ENCODE data around the gene NT5E. TPM values are rescaled to one million over a fixed set of nuclear protein-coding genes. Genes with fewer than 3 reads are reported as not detected.

Gene NT5E
- total RNA-seq, 1 experiment from 2014 or later: 0.18 TPM

- no peak overlapping the region for H3K27ac ChIP-seq
- H3K4me3 ChIP-seq: no peak overlapping the region
- no peaks in the 10 kb centered on the region for H3K36me3 ChIP-seq
- DNase-seq: no peak
- no peaks in the 10 kb centered on the region for H3K9me3 ChIP-seq (replicated peaks)
- H3K27me3 ChIP-seq: no peaks in the 10 kb centered on the region
- H3K4me1 ChIP-seq: 0 out of 2 replicates have a peak, but pooled peaks cover 3% of the 10 kb centered on the region
Measured at GRCh38 chr6:85460921-85461797, 11.3 kb downstream of the NT5E start.

- no peak for DNase-seq
- no peaks in the 10 kb centered on the region for H3K27me3 ChIP-seq
- no peaks in the 10 kb centered on the region for H3K9me3 ChIP-seq (replicated peaks)
- H3K27ac ChIP-seq: no peak overlapping the region
- no peak overlapping the region for H3K4me3 ChIP-seq
- 0 out of 2 replicates have a peak, but pooled peaks cover 3% of the 10 kb centered on the region for H3K4me1 ChIP-seq
- no peaks in the 10 kb centered on the region for H3K36me3 ChIP-seq
Measured at GRCh38 chr6:85461798-85462170, 11.9 kb downstream of the NT5E start.

DNA sequence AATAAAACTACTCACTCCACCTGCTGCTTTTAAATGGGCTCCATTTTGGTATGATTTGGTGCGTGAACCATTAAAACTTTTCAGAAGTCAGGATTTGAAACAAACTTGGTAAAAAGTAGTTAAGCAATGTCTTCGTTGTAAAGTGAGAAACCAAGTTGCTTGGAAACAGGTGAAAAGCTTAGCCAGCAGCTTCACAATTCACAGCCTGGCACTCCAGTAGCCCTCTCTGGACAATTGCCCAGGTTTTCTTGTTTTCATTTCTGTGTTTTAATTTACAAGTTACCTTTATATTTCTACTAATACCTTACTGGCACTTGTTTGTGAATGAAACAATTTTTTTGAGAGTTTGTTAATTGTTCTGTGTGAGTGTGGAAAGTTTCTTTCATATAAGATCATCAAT lies 12.8 kb downstream of the NT5E start:
- DNase-seq: no peak
- H3K27ac ChIP-seq: no peak overlapping the region
- H3K9me3 ChIP-seq (replicated peaks): no peaks in the 10 kb centered on the region
- H3K4me1 ChIP-seq: 0 out of 2 replicates have a peak, but pooled peaks cover 3% of the 10 kb centered on the region
- H3K4me3 ChIP-seq: no peak overlapping the region
- no peaks in the 10 kb centered on the region for H3K36me3 ChIP-seq
- H3K27me3 ChIP-seq: no peaks in the 10 kb centered on the region

DNA sequence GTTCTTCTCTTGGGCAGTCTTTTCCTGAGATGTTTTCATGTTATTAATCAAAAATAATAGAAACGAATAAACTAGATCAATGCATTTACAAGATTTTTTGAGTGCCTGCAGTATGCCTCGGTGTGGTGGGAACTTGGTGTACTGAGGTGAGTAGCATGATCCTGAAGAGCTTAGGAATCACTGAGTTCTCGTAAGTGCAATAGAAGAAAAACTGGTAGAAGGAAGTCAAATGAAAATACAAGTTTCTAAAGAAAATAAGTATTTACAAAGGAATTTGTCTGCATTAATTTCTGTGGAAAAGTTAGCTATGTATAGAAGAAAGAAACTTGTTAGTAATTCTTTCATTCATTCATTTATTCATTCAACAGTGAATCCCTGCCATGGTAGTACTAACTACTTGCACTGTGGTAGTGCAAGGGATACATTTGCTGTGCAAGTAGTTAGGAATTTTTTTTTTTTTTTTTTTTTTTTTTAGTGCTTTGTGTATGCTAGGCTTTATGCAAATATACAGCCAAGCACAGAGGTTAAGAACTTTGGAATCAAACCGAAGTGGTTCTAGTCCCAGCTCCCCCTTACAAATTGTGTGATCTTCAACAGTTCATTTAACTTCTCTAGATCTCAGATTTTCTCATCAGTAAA lies 13.9 kb downstream of the NT5E start:
- H3K27me3 ChIP-seq: no peaks in the 10 kb centered on the region
- no peak overlapping the region for H3K4me3 ChIP-seq
- peaks cover 7% of the 10 kb centered on the region for H3K4me1 ChIP-seq
- no peaks in the 10 kb centered on the region for H3K36me3 ChIP-seq
- H3K9me3 ChIP-seq (replicated peaks): no peaks in the 10 kb centered on the region
- DNase-seq: no peak
- no peak overlapping the region for H3K27ac ChIP-seq

- no peak overlapping the region for H3K4me3 ChIP-seq
- H3K4me1 ChIP-seq: peaks cover 12% of the 10 kb centered on the region
- H3K27me3 ChIP-seq: no peaks in the 10 kb centered on the region
- H3K9me3 ChIP-seq (replicated peaks): no peaks in the 10 kb centered on the region
- H3K27ac ChIP-seq: peak overlapping the region; percentile 42; the same call in 1 of the 2 replicates
- DNase-seq: no peak
- H3K36me3 ChIP-seq: no peaks in the 10 kb centered on the region
Measured at GRCh38 chr6:85464260-85464644, 14.4 kb downstream of the NT5E start.

- Histone ChIP-seq H3K36me3 (no peaks in the 10 kb centered on the region), H3K27ac (peak overlapping the region; percentile 42; the same call in 1 of the 2 replicates), H3K4me3 (no peak overlapping the region), H3K27me3 (no peaks in the 10 kb centered on the region), H3K4me1 (peaks cover 12% of the 10 kb centered on the region), H3K9me3 (replicated peaks) (no peaks in the 10 kb centered on the region)
- no peak for DNase-seq
Measured at GRCh38 chr6:85464722-85465150, 14.9 kb downstream of the NT5E start.

DNA sequence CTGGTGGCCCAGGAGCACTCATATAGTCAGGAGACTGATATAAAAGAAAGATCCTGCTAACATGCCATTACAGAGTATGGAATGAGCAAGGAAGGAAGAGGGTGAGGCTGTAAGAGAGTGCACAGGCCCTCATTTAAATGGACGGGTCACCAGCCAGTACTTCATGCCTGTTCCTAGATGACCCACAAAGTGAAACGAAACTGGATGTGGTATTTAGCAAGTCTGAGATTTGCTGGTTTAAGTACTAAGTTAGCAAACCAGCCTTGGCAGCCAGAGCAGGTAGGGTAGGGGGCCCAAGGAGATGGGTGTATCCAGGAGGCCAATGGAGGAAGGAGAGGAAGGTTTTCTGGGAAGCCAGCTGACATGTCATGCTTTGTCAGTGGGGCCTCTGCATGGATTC lies 15.9 kb downstream of the NT5E start:
- DNase-seq: no peak
- H3K36me3 ChIP-seq: no peaks in the 10 kb centered on the region
- no peaks in the 10 kb centered on the region for H3K9me3 ChIP-seq (replicated peaks)
- no peak overlapping the region for H3K4me3 ChIP-seq
- H3K4me1 ChIP-seq: peaks cover 12% of the 10 kb centered on the region
- no peak overlapping the region for H3K27ac ChIP-seq
- H3K27me3 ChIP-seq: no peaks in the 10 kb centered on the region

GRCh38 chr6:85468326-85468725 lies 18.4 kb downstream of the NT5E start:
- Histone ChIP-seq H3K9me3 (replicated peaks) (no peaks in the 10 kb centered on the region), H3K4me1 (peaks cover 12% of the 10 kb centered on the region)
- no peak for DNase-seq

DNA sequence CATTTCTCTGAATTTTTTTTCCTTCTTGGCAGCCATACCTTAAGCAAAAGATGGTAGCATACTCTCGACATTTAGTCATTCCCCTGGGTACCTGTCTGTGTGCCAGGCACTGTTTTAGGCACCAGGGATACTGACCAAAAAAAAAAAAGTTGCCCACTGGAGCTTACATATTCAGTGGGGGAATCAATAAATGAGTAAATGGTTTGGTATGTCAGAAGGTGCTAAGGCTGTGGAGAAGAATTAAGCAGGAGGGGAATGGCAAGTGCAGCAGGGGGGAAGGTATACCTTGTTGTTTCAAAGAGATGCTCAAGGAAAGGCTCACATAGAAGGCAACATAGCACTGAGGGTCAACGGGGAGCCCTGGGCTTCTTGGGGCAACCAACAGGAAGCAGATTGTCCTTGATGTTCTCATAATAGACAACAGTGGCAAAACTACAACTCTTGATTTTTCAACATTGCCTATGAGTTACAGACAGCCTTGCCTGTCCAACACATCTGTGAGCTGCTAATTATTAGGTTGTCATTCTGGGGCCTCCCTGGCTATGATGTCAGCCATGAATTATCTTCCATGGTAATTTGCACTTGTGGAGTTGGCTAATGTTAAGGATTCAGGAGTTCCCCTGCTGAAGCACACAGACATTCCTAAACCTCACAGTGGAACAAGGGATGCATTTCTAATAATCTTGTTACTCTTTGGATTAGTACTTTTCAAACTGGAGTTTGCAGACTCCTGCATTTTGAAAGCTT lies 19.6 kb downstream of the NT5E start:
- Histone ChIP-seq H3K4me3 (no peak overlapping the region), H3K27ac (peak overlapping the region; percentile 55), H3K4me1 (peaks cover 12% of the 10 kb centered on the region), H3K27me3 (no peaks in the 10 kb centered on the region), H3K36me3 (no peaks in the 10 kb centered on the region), H3K9me3 (replicated peaks) (no peaks in the 10 kb centered on the region)
- no peak for DNase-seq

More at GRCh38 chr6:85468326-85468725, 18.4 kb downstream of the NT5E start:
- no peaks in the 10 kb centered on the region for H3K27me3 ChIP-seq
- H3K36me3 ChIP-seq: no peaks in the 10 kb centered on the region
- H3K27ac ChIP-seq: no peak overlapping the region
- no peak overlapping the region for H3K4me3 ChIP-seq

DNA sequence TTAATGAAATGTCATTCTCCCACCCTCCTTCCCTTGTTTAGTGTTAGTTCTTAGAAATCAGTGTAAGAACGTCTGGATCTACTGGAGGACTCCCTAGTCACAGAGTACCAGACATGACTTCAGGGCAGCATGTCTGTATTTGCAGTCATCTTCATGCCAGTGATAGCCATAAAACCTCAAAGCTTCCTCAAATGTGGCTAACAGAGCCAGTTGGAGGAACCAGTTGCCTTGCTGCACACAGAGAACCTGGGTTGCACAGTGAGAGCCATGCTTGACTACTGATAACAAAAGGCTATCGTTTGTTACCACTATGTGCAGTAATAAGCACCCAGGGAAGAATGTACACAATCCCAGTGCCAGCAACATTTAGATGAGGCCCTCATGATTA lies 20.1 kb downstream of the NT5E start:
- no peak for DNase-seq
- H3K4me3 ChIP-seq: no peak overlapping the region
- no peaks in the 10 kb centered on the region for H3K36me3 ChIP-seq
- peak overlapping the region; percentile 55 for H3K27ac ChIP-seq
- H3K27me3 ChIP-seq: no peaks in the 10 kb centered on the region
- peaks cover 9% of the 10 kb centered on the region for H3K4me1 ChIP-seq
- no peaks in the 10 kb centered on the region for H3K9me3 ChIP-seq (replicated peaks)

DNA sequence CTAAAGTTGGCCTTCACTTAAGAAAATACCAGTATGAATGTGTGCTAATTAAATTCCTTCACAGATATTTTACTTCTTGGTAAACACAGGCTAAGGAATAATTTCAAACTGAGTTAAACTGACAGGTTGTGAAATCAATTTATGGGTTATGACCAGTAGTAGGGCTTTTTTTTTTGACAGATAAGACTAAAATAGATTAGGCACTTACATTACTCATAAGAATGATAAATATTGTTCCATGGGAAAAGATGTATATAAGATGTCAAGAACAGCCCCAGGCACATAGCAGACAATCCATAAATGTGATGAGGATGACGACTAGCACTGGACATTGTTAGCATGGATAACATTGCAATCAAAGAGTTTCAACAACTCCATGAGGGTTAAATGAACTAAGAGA lies 22.9 kb downstream of the NT5E start:
- DNase-seq: no peak
- no peak overlapping the region for H3K4me3 ChIP-seq
- H3K9me3 ChIP-seq (replicated peaks): no peaks in the 10 kb centered on the region
- no peaks in the 10 kb centered on the region for H3K36me3 ChIP-seq
- H3K4me1 ChIP-seq: peaks cover 9% of the 10 kb centered on the region
- no peaks in the 10 kb centered on the region for H3K27me3 ChIP-seq
- no peak overlapping the region for H3K27ac ChIP-seq

GRCh38 chr6:85473748-85474147 lies 23.9 kb downstream of the NT5E start:
- no peaks in the 10 kb centered on the region for H3K36me3 ChIP-seq
- H3K9me3 ChIP-seq (replicated peaks): no peaks in the 10 kb centered on the region
- no peak for DNase-seq
- no peak overlapping the region for H3K27ac ChIP-seq
- no peaks in the 10 kb centered on the region for H3K27me3 ChIP-seq
- H3K4me3 ChIP-seq: no peak overlapping the region
- H3K4me1 ChIP-seq: peaks cover 5% of the 10 kb centered on the region

DNA sequence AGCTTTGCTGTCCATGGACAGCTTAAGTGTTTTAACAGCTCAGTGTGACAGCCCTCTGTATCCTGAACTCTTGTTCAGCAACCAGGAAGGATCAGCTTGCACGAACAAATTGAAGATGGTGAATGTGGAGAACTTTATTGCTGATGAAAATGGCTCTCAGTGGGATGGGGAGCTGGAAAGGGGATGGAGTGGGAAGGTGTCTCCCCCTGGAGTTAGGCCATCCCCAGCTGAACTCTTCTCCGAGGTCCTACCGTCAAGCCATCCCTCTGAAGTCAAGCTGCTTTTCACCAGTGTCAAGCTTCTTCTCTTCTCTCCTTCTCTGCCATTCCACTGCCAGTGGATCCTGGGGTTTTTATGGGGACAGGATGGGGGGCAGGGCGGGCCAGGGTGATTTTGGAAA lies 26.6 kb downstream of the NT5E start:
- H3K36me3 ChIP-seq: no peaks in the 10 kb centered on the region

DNA sequence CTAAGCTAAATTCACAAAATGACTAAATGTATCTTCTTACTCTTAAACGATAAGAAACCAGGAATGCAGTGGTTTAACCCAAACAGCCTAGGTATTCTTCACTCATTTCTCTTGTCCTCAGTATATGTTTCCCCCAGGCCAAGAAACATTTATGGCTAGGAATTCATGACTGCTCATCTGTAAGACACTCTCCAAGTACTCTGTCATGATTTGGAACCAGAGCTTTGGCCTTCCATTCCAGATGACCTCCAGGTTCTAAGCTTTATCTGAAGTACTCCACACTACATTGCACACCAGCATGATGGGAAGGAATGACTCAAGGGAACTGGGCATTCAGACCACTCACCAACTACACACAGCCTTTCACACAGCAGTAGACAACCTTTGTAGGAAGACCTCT lies 29.3 kb downstream of the NT5E start:
- Histone ChIP-seq H3K27ac (no peak overlapping the region), H3K4me3 (no peak overlapping the region), H3K36me3 (no peaks in the 10 kb centered on the region), H3K9me3 (replicated peaks) (no peaks in the 10 kb centered on the region), H3K4me1 (no peaks in the 10 kb centered on the region), H3K27me3 (no peaks in the 10 kb centered on the region)
- no peak for DNase-seq

More for the DNA sequence above, 26.6 kb downstream of the NT5E start:
- Histone ChIP-seq H3K27me3 (no peaks in the 10 kb centered on the region), H3K4me3 (no peak overlapping the region), H3K4me1 (no peaks in the 10 kb centered on the region), H3K27ac (no peak overlapping the region), H3K9me3 (replicated peaks) (no peaks in the 10 kb centered on the region)
- DNase-seq: no peak

All from SJCRH30 (cell line).